IMR-90 (cell line): ENCODE measurements around the gene SPATA13. TPM values are rescaled to one million over a fixed set of nuclear protein-coding genes. Genes with fewer than 3 reads are reported as not detected.

Source experiments
- ATAC-seq: fragments of 200-7000 bp; cut with Tn5 transposase; 2 replicates; pipeline ENCODE4 v1.9.1; 2020; ENCODE audit warnings: low read depth, mild to moderate bottlenecking, moderate library complexity
- BruUV-seq: library from RNA; stranded (reverse); fragments of 400-500 nt; replicated peaks from 2 replicates; lab custom pipeline; 2021; lab: Mats Ljungman, UMichigan
- CTCF ChIA-PET: fragments of 300-600 bp; formaldehyde crosslinking; extraction: SDS; loops from one replicate; lab custom pipeline; 2021; ENCODE audit warnings: antibody characterized with exemption; lab: Yijun Ruan, JAX
- POLR2A ChIA-PET: fragments of 300-600 bp; sonication (Branson Sonifier 250); formaldehyde crosslinking; loops from one replicate; lab custom pipeline; 2022; ENCODE audit warnings: antibody characterized with exemption; ENCODE audit not compliant: unreplicated experiment; lab: Charles Lee
- DNase-seq: peaks from one replicate; pipeline ENCODE4 v3.0.0; 2013
- H2AFZ ChIP-seq: replicated peaks from 2 replicates; pipeline ENCODE3; 2013; ENCODE audit warnings: low read length, mild to moderate bottlenecking; ENCODE audit not compliant: poor library complexity
- H2AK5ac ChIP-seq: 2 replicates; pipeline ENCODE4 v1.6.1; 2013; ENCODE audit warnings: low read depth, low read length, inconsistent platforms
- H2AK9ac ChIP-seq: replicated peaks from 2 replicates; pipeline ENCODE3; 2013; ENCODE audit warnings: mild to moderate bottlenecking, low read depth, low read length, moderate library complexity; ENCODE audit not compliant: poor library complexity
- H2BK120ac ChIP-seq: 2 replicates; pipeline ENCODE4 v1.6.1; 2013; ENCODE audit warnings: low read depth, low read length, inconsistent platforms
- H2BK15ac ChIP-seq: 3 replicates; pipeline ENCODE4 v1.6.1; 2013; ENCODE audit warnings: low read depth, low read length, inconsistent platforms
- H2BK20ac ChIP-seq: 2 replicates; pipeline ENCODE4 v1.6.1; 2013; ENCODE audit warnings: low read depth, mild to moderate bottlenecking, inconsistent platforms, low read length, moderate library complexity
- H2BK5ac ChIP-seq: 2 replicates; pipeline ENCODE4 v1.6.1; 2013; ENCODE audit warnings: mild to moderate bottlenecking, low read depth, low read length, inconsistent platforms; ENCODE audit not compliant: poor library complexity, severe bottlenecking
- H3K14ac ChIP-seq: replicated peaks from 2 replicates; pipeline ENCODE4 v1.6.1; 2013; ENCODE audit warnings: low read depth, low read length, inconsistent platforms
- H3K18ac ChIP-seq: 2 replicates; pipeline ENCODE4 v1.6.1; 2013; ENCODE audit warnings: low read depth, low read length, control low read depth
- H3K23ac ChIP-seq: 2 replicates; pipeline ENCODE4 v1.6.1; 2013; ENCODE audit warnings: low read depth, low read length, inconsistent platforms
- H3K27ac ChIP-seq: 2 replicates; pipeline ENCODE4 v1.5.1; 2013; ENCODE audit warnings: mild to moderate bottlenecking, control low read depth, low read length; ENCODE audit not compliant: insufficient read depth
- H3K27me3 ChIP-seq: 2 replicates; pipeline ENCODE4 v1.6.1; 2013; ENCODE audit warnings: low read length; ENCODE audit not compliant: control insufficient read depth, insufficient read depth
- H3K36me3 ChIP-seq: 2 replicates; pipeline ENCODE4 v1.6.1; 2013; ENCODE audit warnings: low read length, mixed read lengths; ENCODE audit not compliant: control insufficient read depth, insufficient read depth
- H3K4ac ChIP-seq: 2 replicates; pipeline ENCODE4 v1.6.1; 2013; ENCODE audit warnings: low read depth, low read length, inconsistent platforms
- H3K4me1 ChIP-seq: 2 replicates; pipeline ENCODE4 v1.6.1; 2013; ENCODE audit warnings: low read length, mixed read lengths; ENCODE audit not compliant: control insufficient read depth, insufficient read depth
- H3K4me2 ChIP-seq: 2 replicates; pipeline ENCODE4 v1.6.1; 2013; ENCODE audit warnings: low read depth, mild to moderate bottlenecking, control low read depth, low read length, moderate library complexity
- H3K4me3 ChIP-seq: 2 replicates; pipeline ENCODE4 v1.5.1; 2013; ENCODE audit warnings: low read depth, mild to moderate bottlenecking, control low read depth, low read length, moderate library complexity; ENCODE audit not compliant: insufficient read depth
- H3K56ac ChIP-seq: 2 replicates; pipeline ENCODE4 v1.6.1; 2013; ENCODE audit warnings: low read length, inconsistent platforms; ENCODE audit not compliant: insufficient read depth; ENCODE audit errors: extremely low read depth
- H3K79me1 ChIP-seq, 2 experiments: 2 replicates each; pipeline ENCODE4 v1.6.1; 2013; ENCODE audit warnings: low read length in 2 of 2, inconsistent platforms in 1 of 2, low read depth in 1 of 2
- H3K9ac ChIP-seq: 2 replicates; pipeline ENCODE4 v1.6.1; 2013; ENCODE audit warnings: low read depth, low read length, control low read depth
- H3K9me1 ChIP-seq: 2 replicates; pipeline ENCODE4 v1.6.1; 2013; ENCODE audit warnings: low read length, inconsistent platforms; ENCODE audit not compliant: insufficient read depth
- H3K9me3 ChIP-seq: 2 replicates; pipeline ENCODE4 v1.6.1; 2013; ENCODE audit warnings: low read length; ENCODE audit not compliant: control insufficient read depth, insufficient read depth
- H4K20me1 ChIP-seq: 2 replicates; pipeline ENCODE4 v1.6.1; 2013; ENCODE audit warnings: low read length, inconsistent platforms; ENCODE audit not compliant: insufficient read depth
- H4K5ac ChIP-seq: 2 replicates; pipeline ENCODE4 v1.6.1; 2013; ENCODE audit warnings: mild to moderate bottlenecking, low read depth, low read length, control low read depth
- H4K8ac ChIP-seq, 2 experiments: 2 replicates each; pipeline ENCODE4 v1.6.1; 2013; ENCODE audit warnings: low read depth in 2 of 2, low read length in 2 of 2, control low read depth in 1 of 2, inconsistent platforms in 1 of 2
- H4K91ac ChIP-seq: 2 replicates; pipeline ENCODE4 v1.6.1; 2013; ENCODE audit warnings: low read depth, low read length, inconsistent platforms; ENCODE audit not compliant: insufficient read depth
- CHD1 ChIP-seq: IDR thresholded peaks from 2 replicates; pipeline ENCODE4 v1.6.1; 2012; ENCODE audit warnings: low read depth, low read length, improper control_type of control experiment
- WGBS, 2 experiments: methylation state at CpG; one replicate each; pipeline versions ENCODE4 v1.1.5 to v1.1.7; 2013; ENCODE audit warnings: missing lambda C conversion rate in 2 of 2; ENCODE audit not compliant: insufficient read length in 1 of 2; ENCODE audit errors: extremely low coverage in 2 of 2; 5-methylcytosine and 5-hydroxymethylcytosine counted together
- dilution Hi-C: fragments of 300-500 bp; cut with HindIII; formaldehyde crosslinking; loops from one replicate; pipeline ENCODE4 v1.14.3; 2018; ENCODE audit warnings: low sequenced_read_pairs; ENCODE audit not compliant: unreplicated experiment
- in situ Hi-C: fragments of 300-500 bp; cut with MboI; formaldehyde crosslinking; loops from 3 replicates; pipeline ENCODE4 v1.14.3; 2019; ENCODE audit warnings: low sequenced_read_pairs, inconsistent platforms, mixed read lengths
- intact Hi-C: fragments of 100-400 bp; cut with micrococcal nuclease; formaldehyde crosslinking; loops from 2 replicates; pipeline ENCODE4 v1.10.0; 2022
- polyA plus RNA-seq, 3 experiments: library from polyadenylated mRNA; depleted of rRNA; stranded (reverse); fragments of >200 nt; gene quantifications; 2 replicates each; pipeline ENCODE4 v1.2.3, GENCODE V29; 2012; ENCODE audit warnings: low replicate concordance in 1 of 3
- total RNA-seq: library from RNA; depleted of rRNA; stranded (reverse); fragments of >200 nt; gene quantifications from 2 replicates; pipeline ENCODE4 v1.2.3, GENCODE V29; 2012
- TF ChIP-seq, protein P1 (sequence below): fragments of 150-350 bp; IDR thresholded peaks from 2 replicates; pipeline ENCODE4 v1.6.1; 2016; ENCODE audit warnings: low read depth, mild to moderate bottlenecking, low read length, moderate library complexity, borderline replicate concordance

The SPATA13 gene
- total and polyA plus RNA-seq, 2 of the 4 experiments (the other 2 are of a cell fraction), result 10.5 to 12.5 TPM

- Histone ChIP-seq H2AK5ac (no peak overlapping the region), H3K9me3 (no peaks in the 10 kb centered on the region), H3K27ac (no peak overlapping the region), H3K36me3 (peaks cover 14% of the 10 kb centered on the region), H3K18ac (no peak overlapping the region), H4K8ac (no peak overlapping the region), H2BK15ac (no peak overlapping the region), H2AK9ac (no peak overlapping the region), H3K79me1 (peaks cover 3 to 24% of the 10 kb centered on the region in 2 experiments; a peak in 3 of 4 replicates), H3K4ac (no peak overlapping the region), H3K56ac (no peak overlapping the region), H2BK5ac (no peak overlapping the region), H4K91ac (no peak overlapping the region), H3K27me3 (no peaks in the 10 kb centered on the region), H3K4me1 (peaks cover 4% of the 10 kb centered on the region; the same call in 1 of the 2 replicates), H2BK120ac (no peak overlapping the region), H2AFZ (no peak overlapping the region), H3K4me2 (no peak overlapping the region), H3K9me1 (0 out of 2 replicates have a peak, but pooled peaks cover 7% of the 10 kb centered on the region), H4K5ac (no peak overlapping the region), H3K9ac (no peak overlapping the region), H4K20me1 (no peaks in the 10 kb centered on the region), H3K23ac (no peak overlapping the region), H3K4me3 (no peak overlapping the region), H2BK20ac (no peak overlapping the region), H3K14ac (no peak overlapping the region)
- DNase-seq (no peak), ATAC-seq (no peak; the same call in 1 of the 2 replicates)
- in situ Hi-C loops (no loop called here), dilution Hi-C loops (no loop called here), intact Hi-C loops (no loop called here)
- POLR2A ChIA-PET, result no interaction called here
- CTCF ChIA-PET, result interaction anchor here (0.5 to 1.3 kb wide), 2 partner anchors 11 to 23 kb away, joined by 3 read pairs; no protein-coding TSS in a partner anchor
- 96% methylated on average over 5 of the region's 18 CpGs; no CpG with 5 or more reads in 1 of the 2 experiments for WGBS, 2 experiments
- BruUV-seq, result no TSS peak
- no peak for TF ChIP-seq CHD1
- TF ChIP-seq, protein P1, sequence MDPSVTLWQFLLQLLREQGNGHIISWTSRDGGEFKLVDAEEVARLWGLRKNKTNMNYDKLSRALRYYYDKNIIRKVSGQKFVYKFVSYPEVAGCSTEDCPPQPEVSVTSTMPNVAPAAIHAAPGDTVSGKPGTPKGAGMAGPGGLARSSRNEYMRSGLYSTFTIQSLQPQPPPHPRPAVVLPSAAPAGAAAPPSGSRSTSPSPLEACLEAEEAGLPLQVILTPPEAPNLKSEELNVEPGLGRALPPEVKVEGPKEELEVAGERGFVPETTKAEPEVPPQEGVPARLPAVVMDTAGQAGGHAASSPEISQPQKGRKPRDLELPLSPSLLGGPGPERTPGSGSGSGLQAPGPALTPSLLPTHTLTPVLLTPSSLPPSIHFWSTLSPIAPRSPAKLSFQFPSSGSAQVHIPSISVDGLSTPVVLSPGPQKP, result no peak
Observed at GRCh38 chr13:24281188-24282008, 120.9 kb downstream of the SPATA13 start.
